Stomach (tissue), 4 donors: Measurements from ENCODE around the gene DOCK8.

Experiments
- EP300 ChIP-seq: sonication (generic); formaldehyde crosslinking; IDR thresholded peaks from one replicate; pipeline ENCODE4 v1.6.1; 2017; ENCODE audit warnings: antibody characterized with exemption
- POLR2A ChIP-seq, 4 donors: fragments of 450-650 bp; IDR thresholded peaks; one replicate each; pipeline ENCODE4 v1.6.1; 2016; ENCODE audit warnings: antibody characterized with exemption in 4 of 4, control low read depth in 2 of 4, mild to moderate bottlenecking in 1 of 4, moderate library complexity in 1 of 4
- POLR2AphosphoS5 ChIP-seq, 3 donors: sonication (generic); formaldehyde crosslinking; IDR thresholded peaks; one replicate each; pipeline ENCODE4 v1.6.1; 2016; ENCODE audit warnings: antibody characterized with exemption in 3 of 3
- TF ChIP-seq, protein P1 (sequence below), 7 experiments: fragments of 450-650 bp in 4 of 7; fragments of 200-600 bp in 3 of 7; sonication (generic) in 3 of 7; IDR thresholded peaks; one replicate each; pipeline ENCODE4 v1.5.1; 2016 to 2019; ENCODE audit warnings: antibody characterized with exemption in 7 of 7, control low read depth in 2 of 7, mild to moderate bottlenecking in 1 of 7

DNA sequence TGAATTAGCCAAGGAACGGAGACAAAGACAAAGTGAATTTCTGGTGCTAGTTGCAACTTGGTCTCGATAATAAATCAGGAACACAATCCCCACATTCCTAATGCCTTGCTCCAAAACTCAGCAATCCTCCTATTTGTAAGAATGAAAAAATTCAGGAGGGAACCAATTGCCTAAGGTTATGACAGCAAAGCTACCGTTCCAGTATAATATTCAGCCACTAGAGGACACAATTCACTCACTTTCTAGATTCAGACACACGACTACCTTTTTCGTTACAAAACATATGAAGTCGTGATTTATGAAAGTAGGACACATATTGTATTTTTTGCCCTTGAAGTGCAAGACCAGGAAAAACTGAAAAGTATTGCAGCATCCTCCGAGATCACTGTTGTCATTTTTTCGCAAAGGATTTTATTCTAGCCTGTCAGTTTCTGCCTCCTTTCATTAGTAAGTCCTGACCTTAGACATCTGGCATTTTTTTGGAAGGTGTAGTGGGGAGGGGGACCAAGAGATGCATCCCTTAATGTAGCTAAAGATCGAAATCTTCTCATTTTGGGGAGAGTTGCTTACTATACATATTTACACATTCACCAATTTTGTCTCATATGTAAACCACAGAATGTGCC is 133.1 kb downstream of the DOCK8 start:
- TF ChIP-seq, protein P1, sequence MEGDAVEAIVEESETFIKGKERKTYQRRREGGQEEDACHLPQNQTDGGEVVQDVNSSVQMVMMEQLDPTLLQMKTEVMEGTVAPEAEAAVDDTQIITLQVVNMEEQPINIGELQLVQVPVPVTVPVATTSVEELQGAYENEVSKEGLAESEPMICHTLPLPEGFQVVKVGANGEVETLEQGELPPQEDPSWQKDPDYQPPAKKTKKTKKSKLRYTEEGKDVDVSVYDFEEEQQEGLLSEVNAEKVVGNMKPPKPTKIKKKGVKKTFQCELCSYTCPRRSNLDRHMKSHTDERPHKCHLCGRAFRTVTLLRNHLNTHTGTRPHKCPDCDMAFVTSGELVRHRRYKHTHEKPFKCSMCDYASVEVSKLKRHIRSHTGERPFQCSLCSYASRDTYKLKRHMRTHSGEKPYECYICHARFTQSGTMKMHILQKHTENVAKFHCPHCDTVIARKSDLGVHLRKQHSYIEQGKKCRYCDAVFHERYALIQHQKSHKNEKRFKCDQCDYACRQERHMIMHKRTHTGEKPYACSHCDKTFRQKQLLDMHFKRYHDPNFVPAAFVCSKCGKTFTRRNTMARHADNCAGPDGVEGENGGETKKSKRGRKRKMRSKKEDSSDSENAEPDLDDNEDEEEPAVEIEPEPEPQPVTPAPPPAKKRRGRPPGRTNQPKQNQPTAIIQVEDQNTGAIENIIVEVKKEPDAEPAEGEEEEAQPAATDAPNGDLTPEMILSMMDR (IDR thresholded peaks at IDR 0.05), result peak in 5 of 7 experiments; percentile 47 to 79 (median 56)
- TF ChIP-seq POLR2A (IDR thresholded peaks at IDR 0.05) (no peak), POLR2AphosphoS5 (IDR thresholded peaks at IDR 0.05) (no peak), EP300 (no peak)
